Caco-2 (cell line): ENCODE data around the gene FRY. TPM values are rescaled to one million over a fixed set of nuclear protein-coding genes. Genes with fewer than 3 reads are reported as not detected.

Experiments
- BruUV-seq: library from RNA; stranded (reverse); fragments of 400-500 nt; replicated peaks from 2 replicates; lab custom pipeline; 2021; lab: Mats Ljungman, UMichigan
- CTCF ChIA-PET: fragments of 300-600 bp; sonication (Branson Sonifier 250); formaldehyde crosslinking; loops from one replicate; lab custom pipeline; 2022; ENCODE audit warnings: antibody characterized with exemption; lab: Charles Lee
- POLR2A ChIA-PET: fragments of 300-600 bp; sonication (Branson Sonifier 250); formaldehyde crosslinking; loops from one replicate; lab custom pipeline; 2022; ENCODE audit warnings: antibody characterized with exemption; lab: Charles Lee
- DNase-seq, 2 experiments: peaks; one replicate each; pipeline versions ENCODE4 v3.0.0 to v3.0.0-alpha.2; 2020 to 2022
- H3K27me3 ChIP-seq: replicated peaks from 2 replicates; pipeline ENCODE4 v1.6.0; 2011; ENCODE audit warnings: low read length; ENCODE audit not compliant: control insufficient read depth, insufficient read depth
- H3K36me3 ChIP-seq: 2 replicates; pipeline ENCODE4 v1.5.1; 2011; ENCODE audit warnings: low read length; ENCODE audit not compliant: control insufficient read depth, insufficient read depth
- H3K4me1 ChIP-seq: fragments of 250-450 bp; sonication (Bioruptor Pico); 2 replicates; pipeline ENCODE4 v1.5.1; 2020; ENCODE audit warnings: mild to moderate bottlenecking
- H3K4me3 ChIP-seq: 2 replicates; pipeline ENCODE4 v1.5.1; 2011; ENCODE audit warnings: low read depth, mild to moderate bottlenecking, control low read depth, low read length
- H3K9me3 ChIP-seq: fragments of 250-450 bp; sonication (Bioruptor Pico); 2 replicates; pipeline ENCODE4 v1.5.1; 2020; ENCODE audit warnings: mild to moderate bottlenecking, moderate library complexity
- H3K27ac Mint-ChIP-seq: one replicate; pipeline ENCODE4 v1.8.0; 2022; ENCODE audit warnings: mixed read lengths; ENCODE audit not compliant: unreplicated experiment
- H3K27me3 Mint-ChIP-seq: one replicate; pipeline ENCODE4 v1.8.0; 2022; ENCODE audit warnings: mixed read lengths; ENCODE audit not compliant: insufficient read depth, unreplicated experiment
- H3K36me3 Mint-ChIP-seq: one replicate; pipeline ENCODE4 v1.8.0; 2022; ENCODE audit warnings: mild to moderate bottlenecking, mixed read lengths; ENCODE audit not compliant: insufficient read depth, unreplicated experiment
- H3K4me1 Mint-ChIP-seq: one replicate; pipeline ENCODE4 v1.8.0; 2022; ENCODE audit warnings: low read depth, mixed read lengths; ENCODE audit not compliant: unreplicated experiment
- H3K4me3 Mint-ChIP-seq: one replicate; pipeline ENCODE4 v1.8.0; 2022; ENCODE audit warnings: mild to moderate bottlenecking, moderate library complexity, mixed read lengths; ENCODE audit not compliant: unreplicated experiment
- H3K9me3 Mint-ChIP-seq: one replicate; pipeline ENCODE4 v1.8.0; 2022; ENCODE audit warnings: mixed read lengths; ENCODE audit not compliant: unreplicated experiment
- CTCF ChIP-seq, 2 experiments: fragments of 200-600 bp in 1 of 2; IDR thresholded peaks; 1 replicate in 1 of 2; 2 replicates in 1 of 2; pipeline versions ENCODE4 v1.5.1 to v1.8.0; 2011 to 2022; ENCODE audit warnings: antibody characterized with exemption in 1 of 2, control low read depth in 1 of 2, inconsistent platforms in 1 of 2, low read depth in 1 of 2, low read length in 1 of 2, mild to moderate bottlenecking in 1 of 2, moderate library complexity in 1 of 2; ENCODE audit not compliant: insufficient read depth in 1 of 2, severe bottlenecking in 1 of 2, unreplicated experiment in 1 of 2
- intact Hi-C: fragments of 100-400 bp; cut with micrococcal nuclease; formaldehyde crosslinking; loops from one replicate; pipeline ENCODE4 v1.10.0; 2022; ENCODE audit not compliant: unreplicated experiment
- total RNA-seq: library from RNA; stranded (reverse); gene quantifications from 2 replicates; pipeline ENCODE4 v1.2.3, GENCODE V29; 2022

Gene FRY
- total RNA-seq, 1 experiment from 2014 or later: 118 TPM

- ChIA-PET POLR2A (interaction anchor here (0.6 kb wide), 2 partner anchors 16 to 91 kb away, joined by 4 to 5 read pairs; no protein-coding TSS in a partner anchor), CTCF (no interaction called here)
- Histone ChIP-seq H3K36me3 (no peaks in the 10 kb centered on the region), H3K4me3 (no peak overlapping the region), H3K27me3 (no peaks in the 10 kb centered on the region), H3K4me1 (peaks cover 18% of the 10 kb centered on the region), H3K9me3 (no peaks in the 10 kb centered on the region)
- Mint-ChIP-seq H3K36me3 (peaks cover 10% of the 10 kb centered on the region), H3K4me3 (no peak overlapping the region), H3K9me3 (no peaks in the 10 kb centered on the region), H3K27ac (no peak overlapping the region), H3K4me1 (peaks cover 13% of the 10 kb centered on the region), H3K27me3 (no peaks in the 10 kb centered on the region)
- no peak for DNase-seq
- intact Hi-C loops: no loop called here
- no TSS peak for BruUV-seq
- no peak for TF ChIP-seq CTCF (IDR thresholded peaks at IDR 0.05; ENCODE audit: insufficient read depth in 1 of 2, low read depth in 1 of 2, low read length in 1 of 2, severe bottlenecking in 1 of 2, unreplicated experiment in 1 of 2)
Measured at GRCh38 chr13:32047088-32047487, 15.5 kb downstream of the FRY start.

GRCh38 chr13:32047793-32048192 is 16.2 kb downstream of the FRY start:
- Histone ChIP-seq H3K9me3 (no peaks in the 10 kb centered on the region), H3K36me3 (no peaks in the 10 kb centered on the region), H3K27me3 (no peaks in the 10 kb centered on the region), H3K4me1 (peaks cover 18% of the 10 kb centered on the region), H3K4me3 (no peak overlapping the region)
- ChIA-PET CTCF (no interaction called here), POLR2A (interaction anchor here (0.6 kb wide), 1 partner anchor 92 kb away, joined by 4 read pairs; no protein-coding TSS in a partner anchor)
- intact Hi-C loops: no loop called here
- H3K27ac Mint-ChIP-seq: peak overlapping the region; percentile 3
- no peak overlapping the region for H3K4me3 Mint-ChIP-seq
- no peaks in the 10 kb centered on the region for H3K9me3 Mint-ChIP-seq
- H3K36me3 Mint-ChIP-seq: peaks cover 10% of the 10 kb centered on the region
- no TSS peak for BruUV-seq
- no peaks in the 10 kb centered on the region for H3K27me3 Mint-ChIP-seq
- no peak for TF ChIP-seq CTCF (IDR thresholded peaks at IDR 0.05; ENCODE audit: insufficient read depth in 1 of 2, low read depth in 1 of 2, low read length in 1 of 2, severe bottlenecking in 1 of 2, unreplicated experiment in 1 of 2)
- peaks cover 13% of the 10 kb centered on the region for H3K4me1 Mint-ChIP-seq
- DNase-seq: no peak

- Mint-ChIP-seq H3K36me3 (peaks cover 10% of the 10 kb centered on the region), H3K27me3 (no peaks in the 10 kb centered on the region), H3K9me3 (no peaks in the 10 kb centered on the region), H3K27ac (peak overlapping the region; percentile 8), H3K4me1 (peaks cover 13% of the 10 kb centered on the region), H3K4me3 (no peak overlapping the region)
- no TSS peak for BruUV-seq
- ChIA-PET POLR2A (no interaction called here), CTCF (no interaction called here)
- Histone ChIP-seq H3K9me3 (no peaks in the 10 kb centered on the region), H3K27me3 (no peaks in the 10 kb centered on the region), H3K36me3 (no peaks in the 10 kb centered on the region), H3K4me1 (peaks cover 18% of the 10 kb centered on the region), H3K4me3 (no peak overlapping the region)
- no peak for TF ChIP-seq CTCF (IDR thresholded peaks at IDR 0.05; ENCODE audit: insufficient read depth in 1 of 2, low read depth in 1 of 2, low read length in 1 of 2, severe bottlenecking in 1 of 2, unreplicated experiment in 1 of 2)
- DNase-seq: no peak
- intact Hi-C loops: no loop called here
Measured at GRCh38 chr13:32048816-32049215, 17.2 kb downstream of the FRY start.
